HG02970 (cell line): Measurements from ENCODE around the gene CYBA.

ENCODE experiments used
- ATAC-seq: cut with Tn5 transposase; IDR thresholded peaks from one replicate; pipeline ENCODE4 v1.9.1; 2021; ENCODE audit warnings: mild to moderate bottlenecking, moderate library complexity, moderate number of reproducible peaks; ENCODE audit not compliant: unreplicated experiment, low FRiP score

CYBA gene

DNA sequence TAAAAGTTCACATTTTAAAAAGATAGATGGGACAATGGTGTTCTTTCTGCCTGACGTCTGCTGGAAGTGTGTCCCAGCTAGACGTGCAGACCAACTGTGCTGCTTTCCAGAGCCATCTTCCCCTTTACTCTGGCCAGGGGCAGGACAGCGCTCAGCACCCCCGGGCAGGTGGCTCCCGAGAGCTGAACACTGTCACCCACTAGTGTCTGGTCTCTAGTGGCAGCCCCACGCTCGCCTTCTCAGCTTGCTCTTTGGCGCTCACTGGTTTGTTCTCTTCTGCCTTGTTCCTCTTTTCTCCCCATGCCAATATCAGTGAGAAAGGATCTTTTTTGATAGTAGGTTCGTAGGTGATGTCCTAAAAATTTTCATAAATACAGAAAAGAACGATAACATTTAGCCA, 54.9 kb downstream of the CYBA start:
- ATAC-seq = no peak

DNA sequence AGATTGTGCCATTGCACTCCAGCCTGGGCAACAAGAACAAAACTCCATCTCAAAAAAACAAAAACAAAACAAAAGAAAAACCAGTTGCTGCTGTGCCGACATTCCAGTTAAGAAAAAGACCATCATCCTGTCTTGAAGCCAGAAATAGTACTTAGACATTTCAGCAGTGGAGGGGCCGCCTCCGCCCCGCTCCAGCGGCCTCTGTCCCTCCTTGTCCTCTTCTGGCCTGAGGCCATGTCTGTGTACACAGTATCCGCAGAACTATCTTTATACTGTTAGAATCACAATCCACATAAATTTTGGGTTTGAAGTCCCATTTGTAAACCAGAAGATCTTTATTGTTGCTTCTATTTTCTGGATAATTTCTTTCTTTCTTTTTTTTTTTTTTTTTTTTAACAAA, 55.8 kb downstream of the CYBA start:
- no peak for ATAC-seq

DNA sequence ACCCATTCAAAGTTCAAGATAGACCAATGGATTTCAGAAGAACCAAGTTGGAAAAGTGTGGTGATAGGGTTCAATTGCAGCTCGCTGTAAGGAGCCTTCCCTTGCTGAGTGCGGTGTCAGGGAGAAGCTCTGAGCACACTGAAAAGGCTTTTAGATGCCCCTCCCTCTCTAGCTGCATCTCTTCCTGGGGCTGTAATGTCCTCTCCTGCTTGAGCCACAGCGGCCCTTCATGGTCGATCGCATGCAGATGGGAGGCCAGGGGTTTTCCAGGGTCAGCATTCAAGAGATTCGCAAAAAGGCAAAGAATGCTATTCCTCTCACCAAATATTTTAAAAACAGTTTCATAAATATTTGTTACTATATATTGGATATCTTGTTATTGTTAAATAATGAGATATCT, 56.9 kb downstream of the CYBA start:
- ATAC-seq = no peak

DNA sequence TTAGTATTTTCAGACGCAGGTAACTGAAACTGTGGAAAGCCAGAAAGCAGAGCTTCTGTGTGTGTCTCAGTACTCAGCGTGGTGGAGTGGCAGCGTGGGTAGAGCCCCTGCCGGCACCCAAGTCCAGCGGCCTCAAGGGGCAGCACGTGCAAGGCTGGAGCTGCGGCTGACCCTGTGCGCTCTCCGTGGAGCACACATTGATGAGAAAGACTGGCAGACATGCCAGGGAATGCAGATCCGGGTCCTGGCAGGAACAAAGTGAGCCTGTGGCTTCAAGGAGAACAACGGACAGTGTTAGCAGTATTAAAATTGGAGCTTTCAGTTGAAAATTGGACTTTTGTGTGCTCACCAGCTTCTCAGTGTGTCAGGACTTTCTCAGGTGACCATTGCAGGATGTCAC, 57.4 kb downstream of the CYBA start:
- no peak for ATAC-seq
